AML-193 (cell line): ENCODE measurements around the gene ATG4C.
"Not testable (repeated sequence)": the region's sequence is repeated elsewhere in the genome, so short reads cannot be mapped to it uniquely, and the experiment has no call there.

Experiments
- DNase-seq, 2 experiments: peaks; one replicate each; lab custom pipeline; 2025; lab: John Stamatoyannopoulos, UW

The ATG4C gene, protein sequence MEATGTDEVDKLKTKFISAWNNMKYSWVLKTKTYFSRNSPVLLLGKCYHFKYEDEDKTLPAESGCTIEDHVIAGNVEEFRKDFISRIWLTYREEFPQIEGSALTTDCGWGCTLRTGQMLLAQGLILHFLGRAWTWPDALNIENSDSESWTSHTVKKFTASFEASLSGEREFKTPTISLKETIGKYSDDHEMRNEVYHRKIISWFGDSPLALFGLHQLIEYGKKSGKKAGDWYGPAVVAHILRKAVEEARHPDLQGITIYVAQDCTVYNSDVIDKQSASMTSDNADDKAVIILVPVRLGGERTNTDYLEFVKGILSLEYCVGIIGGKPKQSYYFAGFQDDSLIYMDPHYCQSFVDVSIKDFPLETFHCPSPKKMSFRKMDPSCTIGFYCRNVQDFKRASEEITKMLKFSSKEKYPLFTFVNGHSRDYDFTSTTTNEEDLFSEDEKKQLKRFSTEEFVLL

DNA sequence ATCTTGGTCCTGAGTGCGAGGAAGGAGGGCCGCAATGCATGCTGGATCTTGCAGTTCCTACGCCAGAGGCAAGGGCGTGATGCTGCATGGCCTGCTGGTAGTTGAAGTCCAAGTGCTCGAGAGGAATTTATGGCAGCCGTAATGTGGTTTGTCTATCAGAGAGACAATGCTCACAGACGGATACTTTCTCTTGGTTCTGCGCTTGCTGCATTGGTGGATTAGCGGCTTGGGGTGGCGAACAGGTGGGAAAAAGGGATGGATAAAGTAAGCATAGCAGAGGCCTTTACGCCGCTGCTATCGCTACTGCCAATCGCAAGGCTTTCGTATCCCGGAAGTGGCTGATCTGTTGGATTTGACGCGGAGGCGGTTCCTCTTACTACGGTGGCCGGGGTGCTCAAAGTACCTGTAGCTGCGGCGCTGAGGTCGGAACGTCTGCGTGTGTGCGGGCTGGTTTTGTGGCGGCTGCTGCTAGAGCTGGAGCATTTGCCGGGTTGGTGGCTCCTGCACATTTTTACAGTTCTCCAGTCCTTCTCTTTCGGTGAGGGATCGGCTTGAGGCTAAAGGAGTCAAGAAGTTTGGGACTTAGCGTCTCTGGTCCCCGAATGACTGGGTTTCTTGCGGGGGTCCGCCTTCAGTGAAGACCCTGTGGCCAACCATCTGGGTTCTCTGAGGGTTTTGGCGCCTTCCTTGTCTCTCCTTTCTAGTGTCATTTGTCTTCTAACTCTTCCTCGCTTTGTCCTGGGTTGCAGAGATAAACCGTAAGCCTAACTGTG is at the start of gene ATG4C:
ATG4C (plus strand) TSS at position 397 of the 773 bp plus-strand sequence. CDS start 19,655 bp downstream, outside the sequence.
- DNase-seq: peak; percentile 88 to 92

DNA sequence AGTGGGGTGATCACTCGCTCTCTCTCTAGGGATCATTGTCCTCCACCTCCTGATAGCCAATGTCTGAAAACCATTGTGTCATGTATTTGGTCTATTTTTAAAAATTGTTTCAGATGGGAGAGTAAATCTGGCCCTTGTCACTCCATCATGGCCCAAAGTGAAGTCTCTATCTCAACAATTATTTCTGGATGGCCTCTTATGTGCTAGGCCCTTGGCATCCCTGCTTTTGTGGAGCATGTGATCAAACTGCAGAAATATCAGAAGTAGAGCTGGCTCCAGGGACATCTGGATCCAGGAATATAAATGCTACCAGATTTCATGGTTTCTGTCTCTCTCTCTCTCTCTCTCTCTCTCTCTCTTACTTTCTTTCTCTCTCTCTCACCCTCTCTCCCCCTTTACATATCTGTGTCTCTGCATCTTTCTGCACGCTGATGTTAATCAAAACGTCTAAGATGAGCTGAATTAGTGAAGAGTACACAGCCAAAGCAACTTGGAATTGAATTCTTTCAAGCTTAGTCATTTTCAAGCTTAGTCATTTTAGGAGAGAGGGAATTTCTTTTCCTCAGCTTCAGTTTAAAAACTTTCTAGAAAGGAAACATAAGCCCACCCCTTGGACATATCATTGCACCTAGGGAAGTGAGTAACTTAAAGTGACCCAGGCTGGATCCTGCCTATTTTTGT is 48.3 kb upstream of the ATG4C start:
- no peak for DNase-seq

DNA sequence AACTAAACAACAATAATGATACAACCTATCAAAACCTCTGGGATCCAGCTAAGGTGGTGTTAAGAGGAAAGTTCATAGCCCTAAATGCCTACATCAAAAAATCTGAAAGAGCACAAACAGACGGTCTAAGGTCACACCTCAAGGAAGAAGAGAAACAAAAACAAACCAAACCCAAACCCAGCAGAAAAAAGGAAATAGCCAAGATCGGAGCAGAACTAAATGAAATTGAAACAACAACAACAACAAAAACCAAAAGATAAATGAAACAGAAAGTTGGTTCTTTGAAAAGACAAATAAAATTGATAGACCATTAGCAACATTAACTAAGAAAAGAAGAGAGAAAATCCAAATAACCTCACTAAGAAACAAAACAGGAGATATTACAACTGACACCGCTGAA is 43.2 kb upstream of the ATG4C start:
- not testable (repeated sequence) for DNase-seq

DNA sequence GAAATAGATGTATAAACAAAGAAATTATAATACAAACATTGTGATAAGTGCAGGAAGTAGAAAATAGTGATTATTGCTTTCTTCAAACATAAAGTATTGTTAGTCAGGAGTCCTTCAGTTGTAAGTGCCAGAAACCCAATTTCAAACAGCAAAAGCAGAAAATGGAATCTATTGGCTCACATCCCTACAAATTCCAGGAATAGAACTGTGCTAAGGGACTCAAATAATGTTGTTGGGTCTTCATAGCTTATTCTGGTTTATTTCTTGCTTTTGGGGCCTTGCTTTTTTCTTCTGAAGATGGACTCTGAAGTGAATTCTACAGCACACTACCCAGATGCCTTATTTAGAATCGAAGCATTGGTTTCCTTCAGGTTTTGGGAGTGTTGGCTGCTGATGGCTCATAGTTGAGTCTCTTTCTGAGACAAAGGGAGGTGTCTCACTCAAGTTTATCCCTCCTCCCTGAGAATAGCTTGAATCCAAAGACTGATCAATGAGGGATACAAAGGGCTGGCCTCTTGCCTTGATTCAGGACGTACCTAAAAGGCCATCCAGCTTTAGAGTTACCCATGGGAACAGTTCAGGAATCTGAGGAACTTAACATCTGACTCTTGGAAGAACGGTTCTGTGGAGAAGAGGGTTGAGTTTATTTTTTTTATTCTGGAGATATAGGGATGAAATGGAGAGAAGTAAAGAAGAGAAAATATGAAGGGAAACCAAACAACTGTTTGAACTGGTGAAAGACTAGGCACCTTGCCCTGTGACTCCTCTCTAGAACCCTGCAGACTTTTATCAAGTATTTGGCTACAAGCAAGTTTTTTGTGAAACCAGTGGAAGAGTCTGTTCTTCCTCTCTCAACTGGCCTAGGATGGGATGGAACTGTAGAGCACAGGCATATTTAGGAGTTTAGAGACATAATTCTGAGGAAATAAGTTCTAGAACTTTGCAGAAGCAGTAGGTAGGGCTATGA is 39.0 kb upstream of the ATG4C start:
- DNase-seq: no peak

DNA sequence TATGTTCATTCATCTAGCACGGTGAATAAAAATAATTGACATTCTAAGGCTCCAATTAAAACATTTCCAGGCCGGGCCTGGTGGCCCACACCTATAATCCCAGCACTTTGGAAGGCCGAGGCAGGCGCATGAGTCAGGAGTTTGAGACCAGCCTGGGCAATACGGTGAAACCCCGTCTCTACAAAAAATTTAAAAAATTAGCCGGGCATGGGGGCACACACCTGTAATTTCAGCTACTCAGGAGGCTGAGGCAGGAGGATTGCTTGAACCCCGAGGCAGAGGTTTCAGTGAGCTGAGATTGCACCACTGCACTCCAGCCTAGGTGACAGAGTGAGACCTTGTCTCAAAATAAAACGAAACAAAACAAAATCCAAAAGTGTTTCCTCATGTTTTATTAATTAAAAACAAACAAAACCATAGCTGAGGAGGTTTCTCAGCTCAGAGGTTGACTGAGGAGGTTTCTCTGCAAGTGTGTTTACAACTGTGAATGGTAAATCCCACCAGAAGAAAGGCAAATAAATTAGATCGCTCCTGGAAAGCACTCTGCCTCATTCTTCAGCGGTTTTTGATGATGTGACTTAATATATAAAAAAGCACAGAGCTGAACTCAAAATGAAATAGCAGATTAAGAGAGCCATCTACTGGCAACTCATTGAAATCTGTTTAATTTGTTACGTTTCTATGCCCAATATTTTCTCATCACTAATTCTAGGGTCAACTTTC is 37.7 kb upstream of the ATG4C start:
- DNase-seq: peak; percentile 66 to 67

DNA sequence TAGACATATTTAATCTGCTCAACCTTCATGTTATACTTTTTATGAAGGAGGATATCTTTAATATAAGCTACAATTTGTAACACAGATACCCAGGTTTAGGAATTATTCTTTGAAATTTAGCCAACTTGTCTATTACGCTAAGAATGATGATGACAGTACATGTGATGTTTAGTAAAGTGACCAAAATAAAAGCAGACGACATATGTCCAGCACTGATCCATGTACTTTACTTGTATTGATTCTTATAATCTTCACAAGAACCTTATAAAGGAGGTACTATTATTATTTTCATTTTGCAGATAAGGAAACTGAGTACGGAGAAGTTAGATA is 37.2 kb upstream of the ATG4C start:
- no peak for DNase-seq

DNA sequence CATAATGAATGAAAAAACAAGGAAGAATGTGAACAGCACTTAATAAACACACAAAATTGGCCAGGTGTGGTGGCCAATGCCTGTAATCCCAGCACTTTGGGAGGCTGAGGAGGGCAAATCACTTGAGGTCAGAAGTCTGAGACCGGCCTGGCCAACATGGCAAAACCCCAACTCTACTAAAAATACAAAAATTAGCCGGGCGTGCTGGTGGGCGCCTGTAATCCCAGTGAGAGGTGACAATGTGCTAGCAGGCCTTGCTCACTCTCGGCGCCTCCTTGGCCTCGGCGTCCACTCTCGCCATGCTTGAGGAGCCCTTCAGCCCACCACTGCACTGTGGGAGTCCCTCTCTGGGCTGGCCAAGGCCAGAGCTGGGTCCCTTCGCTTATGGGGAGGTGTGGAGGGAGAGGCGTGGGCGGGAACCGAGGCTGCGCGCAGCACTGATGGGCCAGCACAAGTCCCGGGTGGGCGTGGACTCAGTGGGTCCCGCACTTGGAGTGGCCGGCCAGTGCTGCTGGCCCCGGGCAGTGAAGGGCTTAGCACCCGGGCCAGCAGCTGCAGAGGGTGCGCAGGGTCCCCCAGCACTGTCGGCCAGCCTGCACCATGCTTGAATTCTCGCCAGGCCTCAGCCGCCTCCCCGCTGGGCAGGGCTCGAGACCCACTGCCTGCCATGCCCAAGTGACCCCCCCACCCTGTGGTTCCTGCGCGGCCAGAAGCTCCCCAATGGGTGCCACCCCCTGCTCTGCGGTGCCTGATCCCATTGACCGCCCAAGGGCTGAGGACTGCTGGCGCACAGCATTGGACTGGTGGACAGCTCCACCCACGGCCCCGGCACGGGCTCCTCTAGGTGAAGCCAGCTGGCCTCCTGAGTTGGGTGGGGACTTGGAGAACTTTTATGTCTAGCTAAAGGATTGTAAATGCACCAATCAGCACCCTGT is 30.6 kb upstream of the ATG4C start:
- DNase-seq: no peak

DNA sequence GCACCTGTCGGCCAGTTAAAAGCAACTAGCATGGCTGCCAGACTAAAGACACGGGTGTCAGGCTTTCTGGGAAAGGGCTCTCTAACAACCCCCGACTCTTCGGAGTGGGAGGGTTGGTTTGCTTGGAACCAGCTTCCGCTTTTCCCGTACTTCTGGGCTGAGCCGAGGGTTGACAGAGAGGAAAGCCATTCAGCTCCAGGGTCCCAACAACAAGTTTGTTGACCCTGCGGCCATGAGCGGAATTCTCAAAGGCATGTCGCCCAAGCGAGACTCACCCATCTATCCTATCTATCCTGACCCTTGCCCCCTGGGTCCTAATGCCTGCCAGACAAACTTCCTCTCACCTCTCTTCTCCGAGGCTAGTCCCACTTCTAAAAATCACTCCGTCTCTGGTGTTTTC is 29.0 kb upstream of the ATG4C start:
- not testable (repeated sequence) for DNase-seq

DNA sequence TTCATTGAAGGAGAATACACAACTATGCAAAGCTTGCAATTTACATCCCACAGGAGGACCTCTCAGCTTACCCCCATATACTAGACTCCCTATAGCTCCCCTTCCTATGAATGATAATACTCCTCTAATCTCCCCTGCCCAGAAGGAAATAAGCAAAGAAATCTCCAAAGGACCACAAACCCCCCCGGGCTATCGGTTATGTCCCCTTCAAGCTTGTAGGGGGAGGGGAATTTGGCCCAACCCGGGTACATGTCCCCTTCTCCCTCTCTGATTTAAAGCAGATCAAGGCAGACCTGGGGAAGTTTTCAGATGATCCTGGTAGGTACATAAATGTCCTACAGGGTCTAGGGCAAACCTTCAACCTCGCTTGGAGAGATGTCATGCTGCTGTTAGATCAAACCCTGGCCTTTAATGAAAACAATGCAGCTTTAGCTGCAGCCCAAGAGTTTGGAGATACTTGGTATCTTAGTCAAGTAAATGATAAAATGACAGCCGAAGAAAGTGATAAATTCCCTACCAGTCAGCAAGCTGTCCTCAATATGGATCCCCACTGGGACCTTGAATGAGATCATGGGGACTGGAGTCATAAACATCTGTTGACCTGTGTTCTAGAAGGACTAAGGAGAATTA is 27.6 kb upstream of the ATG4C start:
- DNase-seq: not testable (repeated sequence)

DNA sequence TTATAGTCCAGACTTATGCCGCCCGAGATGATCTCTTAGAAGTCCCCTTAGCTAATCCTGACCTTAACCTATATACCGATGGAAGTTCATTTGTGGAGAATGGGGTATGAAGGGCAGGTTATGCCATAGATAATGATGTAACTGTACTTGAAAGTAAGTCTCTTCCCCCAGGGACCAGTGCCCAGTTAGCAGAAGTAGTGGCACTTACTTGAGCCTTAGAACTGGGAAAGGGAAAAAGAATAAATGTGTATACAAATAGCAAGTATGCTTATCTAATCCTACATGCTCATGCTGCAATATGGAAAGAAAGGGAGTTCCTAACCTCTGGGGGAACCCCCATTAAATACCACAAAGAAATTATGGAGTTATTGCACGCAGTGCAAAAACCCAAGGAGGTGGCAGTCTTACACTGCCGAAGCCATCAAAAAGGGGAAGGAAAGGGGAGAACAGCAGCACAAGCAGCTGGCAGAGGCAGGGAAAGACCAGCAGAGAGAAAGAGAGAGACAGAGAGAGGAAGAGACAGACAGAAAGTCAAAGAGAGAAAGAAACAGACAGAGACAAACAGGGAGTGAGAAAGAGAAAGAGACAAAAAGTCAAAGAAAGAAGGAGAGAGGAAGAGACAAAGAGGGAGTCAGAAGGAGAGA is 24.6 kb upstream of the ATG4C start:
- DNase-seq: peak; percentile 29 to 34

DNA sequence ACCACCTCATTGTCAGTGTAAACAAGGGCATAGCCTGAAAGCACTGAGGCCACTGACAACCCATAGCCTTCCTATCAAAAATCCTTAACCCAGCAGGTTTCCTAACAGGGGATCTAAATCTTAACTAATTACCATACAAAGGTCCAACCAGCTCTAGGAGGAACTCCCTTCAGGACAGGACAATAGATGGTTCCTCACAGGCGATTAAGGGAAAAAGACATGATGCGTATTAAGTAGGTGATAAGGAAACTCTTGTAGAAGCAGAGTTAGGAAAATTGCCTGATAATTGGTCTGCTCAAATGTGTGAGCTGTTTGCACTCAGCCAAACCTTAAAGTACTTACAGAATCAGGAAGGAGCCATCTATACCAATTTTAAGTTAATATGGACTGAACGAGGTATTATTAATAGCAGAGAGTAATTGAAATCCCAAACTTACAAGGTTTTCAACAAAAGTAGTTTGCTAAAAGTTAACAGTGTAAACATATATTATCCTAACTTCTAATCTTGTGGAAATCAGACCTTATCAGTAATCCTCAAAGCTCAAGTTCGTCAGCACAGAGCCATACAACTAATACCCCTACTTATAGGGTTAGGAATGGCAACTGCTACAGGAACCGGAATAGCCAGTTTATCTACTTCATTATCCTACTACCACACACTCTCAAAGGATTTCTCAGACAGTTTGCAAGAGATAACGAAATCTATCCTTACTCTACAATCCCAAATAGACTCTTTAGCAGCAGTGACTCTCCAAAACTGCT is 23.7 kb upstream of the ATG4C start:
- not testable (repeated sequence) for DNase-seq

DNA sequence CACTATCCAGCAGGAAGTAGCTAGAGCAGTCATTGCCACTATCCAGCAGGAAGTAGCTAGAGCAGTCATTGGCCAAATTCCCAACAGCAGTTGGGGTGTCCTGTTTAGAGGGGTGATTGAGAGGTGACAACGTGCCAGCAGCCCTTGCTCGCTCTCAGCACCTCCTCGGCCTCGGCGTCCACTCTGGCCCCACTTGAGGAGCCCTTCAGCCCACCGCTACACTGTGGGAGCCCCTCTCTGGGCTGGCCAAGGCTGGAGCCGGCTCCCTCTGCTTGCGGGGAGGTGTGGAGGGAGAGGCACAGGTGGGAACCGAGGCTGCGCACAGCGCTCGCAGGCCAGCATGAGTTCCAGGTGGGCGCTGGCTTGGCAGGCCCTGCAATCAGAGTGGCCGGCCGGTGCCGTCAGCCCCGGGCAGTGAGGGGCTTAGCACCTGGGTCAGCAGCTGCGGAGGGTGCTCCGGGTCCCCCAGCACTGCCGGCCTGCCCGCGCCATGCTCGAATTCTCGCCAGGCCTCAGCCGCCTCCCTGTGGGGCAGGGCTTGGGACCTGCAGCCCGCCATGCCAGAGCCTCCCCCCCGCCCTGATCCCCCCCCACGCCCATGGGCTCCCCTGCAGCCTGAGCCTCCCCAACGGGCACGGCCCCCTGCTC is 22.6 kb upstream of the ATG4C start:
- DNase-seq: not testable (repeated sequence)

DNA sequence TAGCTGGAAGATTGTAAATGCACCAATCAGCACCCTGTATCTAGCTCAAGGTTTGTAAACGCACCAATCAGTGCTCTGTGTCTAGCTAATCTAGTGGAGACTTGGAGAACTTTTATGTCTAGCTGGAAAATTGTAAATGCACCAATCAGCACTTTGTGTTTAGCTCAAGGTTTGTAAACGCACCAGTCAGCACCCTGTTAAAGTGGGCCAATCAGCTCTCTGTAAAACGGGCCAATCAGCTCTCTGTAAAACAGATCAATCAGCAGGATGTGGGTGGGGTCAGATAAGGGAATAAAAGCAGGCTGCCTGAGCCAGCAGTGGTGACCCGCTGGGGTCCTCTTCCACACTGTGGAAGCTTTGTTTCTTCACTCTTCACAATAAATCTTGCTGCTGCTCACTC is 21.9 kb upstream of the ATG4C start:
- not testable (repeated sequence) for DNase-seq

DNA sequence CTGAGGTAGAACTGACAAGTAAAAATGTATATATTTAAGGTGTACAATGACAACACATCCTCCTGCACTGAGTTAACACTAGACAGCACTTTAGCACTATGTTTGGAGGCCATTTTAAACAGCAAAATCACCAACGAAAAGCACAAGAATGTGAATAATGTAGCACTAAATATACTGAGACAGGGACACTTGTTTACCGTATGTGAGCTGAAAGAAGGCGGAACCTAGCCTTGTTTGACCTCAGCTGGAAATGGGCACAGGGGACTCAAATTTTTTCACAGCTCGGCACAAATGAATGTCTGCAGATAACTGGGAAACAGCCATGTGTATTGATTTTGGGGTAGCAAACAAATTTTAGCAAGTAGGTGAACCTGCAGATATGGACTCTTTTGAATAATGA is 18.0 kb upstream of the ATG4C start:
- DNase-seq: no peak

DNA sequence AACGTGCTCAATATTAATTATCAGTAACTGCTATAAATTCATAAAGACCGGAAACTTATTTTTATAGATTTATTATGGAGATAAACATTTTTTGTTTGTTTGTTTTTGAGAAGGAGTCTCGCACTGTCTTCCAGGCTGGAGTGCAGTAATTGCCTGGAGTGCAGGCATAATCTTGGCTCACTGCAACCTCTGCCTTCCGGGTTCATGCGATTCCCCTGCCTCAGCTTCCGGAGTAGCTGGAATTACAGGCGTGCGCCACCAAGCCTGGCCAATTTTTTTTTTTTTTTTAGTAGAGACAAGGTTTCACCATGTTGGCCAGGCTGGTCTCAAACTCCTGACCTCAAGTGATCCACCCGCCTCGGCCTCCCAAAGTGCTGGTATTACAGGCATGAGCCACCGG is 15.4 kb upstream of the ATG4C start:
- DNase-seq: not testable (repeated sequence)

DNA sequence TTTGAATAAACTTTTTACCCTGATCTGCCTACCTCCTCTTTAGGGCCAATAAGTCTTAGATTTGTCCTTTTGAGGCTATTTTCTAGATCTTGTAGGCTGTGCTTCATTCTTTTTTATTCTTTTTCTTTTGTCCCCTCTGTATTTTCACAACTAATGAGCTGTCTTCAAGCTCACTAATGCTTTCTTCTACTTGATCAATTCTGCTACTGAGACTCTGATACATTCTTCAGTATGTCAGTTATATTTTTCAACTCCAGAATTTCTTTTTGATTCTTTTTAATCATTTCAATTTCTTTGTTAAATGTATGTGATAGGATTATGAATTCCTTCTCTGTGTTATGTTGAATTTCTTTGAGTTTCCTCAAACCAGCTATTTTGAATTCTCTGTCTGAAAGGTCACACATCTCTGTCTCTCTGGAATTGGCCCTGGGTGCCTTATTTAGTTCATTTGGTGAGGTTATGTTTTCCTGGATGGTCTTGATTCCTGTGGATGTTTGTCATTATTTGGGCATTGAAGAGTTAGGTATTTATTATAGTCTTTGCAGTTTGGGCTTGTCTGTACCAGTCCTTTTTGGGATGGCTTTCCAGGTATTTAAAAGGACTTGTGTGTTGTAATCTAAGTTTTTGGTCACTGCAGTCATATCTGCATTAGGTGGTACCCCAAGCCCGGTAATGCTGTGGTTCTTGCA is 11.2 kb upstream of the ATG4C start:
- no peak for DNase-seq

DNA sequence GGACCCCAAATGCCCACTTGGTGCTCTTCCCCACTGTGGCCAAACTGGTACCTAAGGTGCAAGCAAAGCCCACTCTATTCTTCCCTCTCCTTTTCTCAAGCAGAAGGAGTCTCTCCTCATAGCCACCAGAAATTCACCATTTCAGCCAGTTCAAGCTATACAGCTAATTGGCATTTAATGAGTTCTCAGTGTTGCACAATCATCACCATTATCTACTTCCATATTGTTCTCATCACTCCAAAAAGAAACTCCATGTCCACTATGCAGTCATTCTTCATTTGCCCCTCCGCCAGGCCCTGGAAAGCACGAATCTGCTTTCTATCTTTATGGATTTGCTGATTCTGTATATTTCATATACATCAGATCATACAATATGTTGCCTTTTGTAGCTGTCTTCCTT is 9.9 kb upstream of the ATG4C start:
- no peak for DNase-seq
